ENCODE measurements around the gene NR5A1. TPM values are rescaled to one million over a fixed set of nuclear protein-coding genes. Genes with fewer than 3 reads are reported as not detected.

The NR5A1 gene
- total RNA-seq, 1 donor from 2014 or later, result not detected

DNA sequence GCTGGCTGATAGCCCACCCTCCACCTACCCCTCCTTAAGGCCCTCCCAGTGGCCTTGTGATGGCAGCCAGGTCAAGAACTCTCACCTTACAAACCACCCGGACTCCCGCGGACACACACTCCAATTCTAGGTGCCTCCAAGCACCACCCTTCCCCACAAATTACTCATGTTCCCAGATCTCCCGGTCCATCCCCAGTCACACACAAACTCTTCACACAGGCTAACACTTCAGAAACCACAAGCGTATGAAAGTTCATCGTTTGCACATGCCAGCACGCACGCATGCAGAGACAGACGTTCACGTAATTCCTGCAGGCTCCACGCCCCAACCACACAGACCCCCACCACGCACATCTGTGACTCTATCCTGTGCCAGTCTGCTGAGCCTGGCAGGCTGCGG is 18.0 kb downstream of the NR5A1 start:
- Histone ChIP-seq H3K27me3 (ENCODE audit: low read depth) (peaks cover 88% of the 10 kb centered on the region), H3K4me3 (no peak overlapping the region), H3K4me1 (no peaks in the 10 kb centered on the region), H3K27ac (replicated peaks) (no peak overlapping the region), H3K9me3 (replicated peaks) (no peaks in the 10 kb centered on the region), H3K36me3 (no peaks in the 10 kb centered on the region)
- TF ChIP-seq, protein P1, sequence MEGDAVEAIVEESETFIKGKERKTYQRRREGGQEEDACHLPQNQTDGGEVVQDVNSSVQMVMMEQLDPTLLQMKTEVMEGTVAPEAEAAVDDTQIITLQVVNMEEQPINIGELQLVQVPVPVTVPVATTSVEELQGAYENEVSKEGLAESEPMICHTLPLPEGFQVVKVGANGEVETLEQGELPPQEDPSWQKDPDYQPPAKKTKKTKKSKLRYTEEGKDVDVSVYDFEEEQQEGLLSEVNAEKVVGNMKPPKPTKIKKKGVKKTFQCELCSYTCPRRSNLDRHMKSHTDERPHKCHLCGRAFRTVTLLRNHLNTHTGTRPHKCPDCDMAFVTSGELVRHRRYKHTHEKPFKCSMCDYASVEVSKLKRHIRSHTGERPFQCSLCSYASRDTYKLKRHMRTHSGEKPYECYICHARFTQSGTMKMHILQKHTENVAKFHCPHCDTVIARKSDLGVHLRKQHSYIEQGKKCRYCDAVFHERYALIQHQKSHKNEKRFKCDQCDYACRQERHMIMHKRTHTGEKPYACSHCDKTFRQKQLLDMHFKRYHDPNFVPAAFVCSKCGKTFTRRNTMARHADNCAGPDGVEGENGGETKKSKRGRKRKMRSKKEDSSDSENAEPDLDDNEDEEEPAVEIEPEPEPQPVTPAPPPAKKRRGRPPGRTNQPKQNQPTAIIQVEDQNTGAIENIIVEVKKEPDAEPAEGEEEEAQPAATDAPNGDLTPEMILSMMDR (IDR thresholded peaks at IDR 0.05; ENCODE audit: borderline replicate concordance), result no peak
- DNase-seq, result no peak
- intact Hi-C loops (cut with micrococcal nuclease), result no loop called here

DNA sequence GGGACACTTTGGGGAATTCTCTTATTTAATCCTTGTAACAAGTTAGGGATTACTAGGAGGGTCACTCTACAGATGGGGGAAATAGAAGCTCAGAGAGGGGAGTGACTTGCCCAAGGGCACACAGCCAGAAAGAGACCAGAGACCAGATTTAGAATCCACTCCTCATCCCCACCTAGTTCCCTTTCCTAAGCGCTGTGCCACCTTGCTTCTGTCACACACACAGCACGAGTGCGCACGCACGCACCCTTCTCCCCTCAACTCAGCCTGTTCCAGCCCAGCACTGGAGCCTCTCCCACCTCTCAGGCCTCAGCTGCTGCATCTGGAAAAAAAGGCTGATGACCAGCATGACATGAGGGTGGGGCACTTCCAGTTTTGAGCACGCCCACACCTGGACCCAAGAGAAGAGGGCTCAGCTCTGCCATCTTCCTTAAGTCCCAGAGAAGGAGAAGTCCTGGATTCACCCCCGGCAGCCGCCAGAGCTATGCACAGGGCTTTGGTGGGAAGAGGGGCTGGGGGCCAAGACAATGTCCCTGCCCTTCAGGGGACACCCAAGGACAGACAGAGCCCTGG is 18.5 kb downstream of the NR5A1 start:
- Histone ChIP-seq H3K4me3 (no peak overlapping the region), H3K4me1 (no peaks in the 10 kb centered on the region), H3K27ac (replicated peaks) (no peak overlapping the region), H3K9me3 (replicated peaks) (no peaks in the 10 kb centered on the region), H3K27me3 (ENCODE audit: low read depth) (peaks cover 93% of the 10 kb centered on the region), H3K36me3 (no peaks in the 10 kb centered on the region)
- TF ChIP-seq, protein P1 (IDR thresholded peaks at IDR 0.05; ENCODE audit: borderline replicate concordance), result no peak
- DNase-seq, result no peak
- intact Hi-C loops (cut with micrococcal nuclease), result no loop called here

DNA sequence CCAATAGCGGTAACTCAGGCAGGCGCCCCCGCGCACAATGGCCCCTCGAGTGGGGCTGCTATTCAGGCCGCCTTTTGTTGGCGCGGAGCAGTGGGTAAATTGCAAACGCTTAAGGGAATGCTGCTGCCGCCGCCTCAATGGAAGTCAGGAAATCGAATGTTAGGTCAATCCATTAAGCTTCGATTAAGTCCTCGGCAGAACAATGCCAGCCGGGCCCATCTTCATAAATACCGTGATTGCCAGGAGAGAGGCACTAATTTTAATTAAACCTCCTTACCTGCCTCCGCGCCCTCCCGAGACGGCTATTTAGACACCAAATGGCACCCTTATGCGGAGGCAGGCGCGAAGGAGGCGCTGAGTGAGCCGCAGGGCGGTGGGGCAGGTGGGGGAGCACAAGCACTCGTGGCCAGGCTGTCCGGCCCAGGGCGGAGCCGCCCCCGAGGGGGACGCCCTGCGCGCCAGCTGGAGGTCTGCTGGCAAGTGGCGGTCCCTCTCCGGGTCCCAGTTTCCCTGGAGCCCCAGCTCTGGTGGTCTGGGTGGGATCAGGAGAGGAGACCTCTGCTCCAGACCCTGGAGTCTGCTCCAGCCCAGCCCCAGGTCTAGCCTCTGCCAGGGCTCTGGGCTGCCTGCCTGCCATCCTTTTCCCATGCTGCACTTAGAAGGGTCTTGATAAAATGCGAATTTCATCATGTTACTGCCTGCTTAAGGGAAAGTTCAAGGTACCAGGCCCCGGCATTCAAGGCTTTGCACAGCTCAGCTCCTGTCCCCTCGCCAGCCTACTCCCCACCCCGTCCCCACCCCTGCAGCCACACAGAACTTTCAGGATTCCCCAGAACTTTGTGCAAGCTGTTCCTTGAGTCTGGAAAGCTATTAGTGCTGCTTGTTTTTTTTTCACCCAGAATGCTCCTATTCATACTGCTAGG is 19.7 kb downstream of the NR5A1 start:
- H3K9me3 ChIP-seq (replicated peaks), result no peaks in the 10 kb centered on the region
- no peak overlapping the region for H3K4me3 ChIP-seq
- TF ChIP-seq, protein P1 (IDR thresholded peaks at IDR 0.05; ENCODE audit: borderline replicate concordance), result no peak
- peaks cover 93% of the 10 kb centered on the region for H3K27me3 ChIP-seq (ENCODE audit: low read depth)
- H3K4me1 ChIP-seq, result no peaks in the 10 kb centered on the region
- no peak overlapping the region for H3K27ac ChIP-seq (replicated peaks)
- DNase-seq, result no peak
- intact Hi-C loops (cut with micrococcal nuclease), result no loop called here
- no peaks in the 10 kb centered on the region for H3K36me3 ChIP-seq

DNA sequence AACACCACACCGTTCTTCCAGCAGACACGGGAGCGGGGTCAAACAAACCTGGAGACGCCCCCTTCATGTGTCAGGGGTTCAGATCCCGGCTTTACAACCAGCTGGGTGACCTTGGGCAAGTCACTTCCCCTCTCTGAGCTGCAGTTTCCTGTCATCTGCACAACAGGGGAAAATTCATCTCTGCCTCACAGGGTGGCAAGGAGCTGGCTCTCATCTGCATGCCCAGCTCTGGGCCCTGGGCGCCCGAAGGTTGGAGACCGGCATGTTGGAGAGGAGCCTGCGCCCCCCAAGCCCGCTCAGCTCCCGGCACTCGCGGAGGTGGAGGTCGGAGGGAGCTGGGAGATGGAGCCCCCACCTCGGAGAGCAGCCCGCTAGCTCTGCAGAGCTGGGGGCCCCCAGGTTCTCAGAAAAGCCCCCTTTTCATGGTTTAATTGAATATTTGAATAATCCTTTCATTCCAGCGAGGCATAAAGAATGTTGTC is 20.4 kb downstream of the NR5A1 start:
- no peak overlapping the region for H3K27ac ChIP-seq (replicated peaks)
- no peaks in the 10 kb centered on the region for H3K9me3 ChIP-seq (replicated peaks)
- H3K36me3 ChIP-seq, result no peaks in the 10 kb centered on the region
- no peak overlapping the region for H3K4me3 ChIP-seq
- H3K4me1 ChIP-seq, result no peaks in the 10 kb centered on the region
- peaks cover 95% of the 10 kb centered on the region for H3K27me3 ChIP-seq (ENCODE audit: low read depth)
- TF ChIP-seq, protein P1 (IDR thresholded peaks at IDR 0.05; ENCODE audit: borderline replicate concordance), result no peak
- no peak for DNase-seq
- intact Hi-C loops (cut with micrococcal nuclease), result no loop called here

DNA sequence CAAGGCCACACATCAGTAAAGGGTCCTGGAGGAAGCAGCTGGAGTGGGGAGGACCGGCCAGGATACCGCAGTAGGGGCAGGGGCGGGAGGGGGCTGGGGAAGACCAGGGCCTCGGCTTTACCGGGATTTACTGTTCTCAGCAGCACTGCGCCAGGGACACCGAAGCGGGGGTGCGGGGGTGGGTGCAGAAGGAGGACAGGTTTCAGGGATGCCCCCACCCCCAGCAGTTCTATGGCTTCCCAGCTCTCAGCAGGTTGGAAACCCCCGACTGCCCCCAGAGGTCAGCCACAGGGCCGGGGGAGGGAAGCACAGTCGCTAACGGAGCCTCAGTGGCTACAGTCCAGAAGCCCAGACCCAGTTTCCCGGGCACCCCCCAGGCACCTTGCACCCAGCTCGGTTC is 21.3 kb downstream of the NR5A1 start:
- intact Hi-C loops (cut with micrococcal nuclease), result no loop called here
- Histone ChIP-seq H3K4me1 (no peaks in the 10 kb centered on the region), H3K4me3 (no peak overlapping the region), H3K36me3 (no peaks in the 10 kb centered on the region), H3K27me3 (ENCODE audit: low read depth) (peaks cover 95% of the 10 kb centered on the region), H3K9me3 (replicated peaks) (no peaks in the 10 kb centered on the region), H3K27ac (replicated peaks) (no peak overlapping the region)
- DNase-seq, result no peak
- TF ChIP-seq, protein P1 (IDR thresholded peaks at IDR 0.05; ENCODE audit: borderline replicate concordance), result no peak

Measured in left ventricle myocardium inferior (tissue), 1 donor.